Prostate gland (tissue), 2 donors: Measurements from ENCODE around the gene TPCN1. TPM values are rescaled to one million over a fixed set of nuclear protein-coding genes. Genes with fewer than 3 reads are reported as not detected.
"Not testable (repeated sequence)": the region's sequence is repeated elsewhere in the genome, so short reads cannot be mapped to it uniquely, and the experiment has no call there.

ENCODE experiments used
- DNase-seq: peaks from one replicate; pipeline ENCODE4 v3.0.0-alpha.2; 2019; ENCODE audit warnings: low spot score
- H3K27ac ChIP-seq, 2 donors: fragments of 200-600 bp; sonication (generic); 2 replicates each; pipeline ENCODE4 v1.5.1; 2017 to 2019
- H3K27me3 ChIP-seq: fragments of 200-600 bp; sonication (generic); replicated peaks from 2 replicates; pipeline ENCODE4 v1.5.1; 2019; ENCODE audit not compliant: insufficient read depth
- H3K36me3 ChIP-seq, 2 donors: fragments of 200-600 bp; sonication (generic); 1 replicate in 1 of 2; 2 replicates in 1 of 2; pipeline versions ENCODE4 v1.5.1 to v1.8.1; 2017 to 2019
- H3K4me1 ChIP-seq: fragments of 200-600 bp; sonication (generic); replicated peaks from 2 replicates; pipeline ENCODE4 v1.5.1; 2019
- H3K4me3 ChIP-seq, 2 donors: fragments of 200-600 bp; sonication (generic); 2 replicates each; pipeline ENCODE4 v1.5.1; 2017 to 2019
- H3K9me3 ChIP-seq: fragments of 200-600 bp; sonication (generic); 2 replicates; pipeline ENCODE4 v1.5.1; 2017
- POLR2A ChIP-seq: fragments of 450-650 bp; IDR thresholded peaks from one replicate; pipeline ENCODE4 v1.6.1; 2016; ENCODE audit warnings: antibody characterized with exemption, mild to moderate bottlenecking
- POLR2AphosphoS5 ChIP-seq: sonication (generic); formaldehyde crosslinking; IDR thresholded peaks from one replicate; pipeline ENCODE4 v1.6.1; 2017; ENCODE audit warnings: antibody characterized with exemption
- WGBS: methylation state at CpG from one replicate; pipeline ENCODE4 v1.1.5; 2018; 5-methylcytosine and 5-hydroxymethylcytosine counted together
- intact Hi-C: fragments of 100-400 bp; cut with DNase I; formaldehyde crosslinking; loops from one replicate; pipeline ENCODE4 v1.14.2; 2022
- total RNA-seq, 2 donors: library from RNA; depleted of rRNA; stranded (reverse); fragments of >200 nt; gene quantifications; one replicate each; pipeline ENCODE4 v1.1.0, GENCODE V29; 2016
- TF ChIP-seq, protein P1 (sequence below), 4 experiments: fragments of 200-600 bp in 2 of 4; fragments of 450-650 bp in 2 of 4; sonication (generic) in 2 of 4; IDR thresholded peaks; 1 replicate in 3 of 4; 2 replicates in 1 of 4; pipeline ENCODE4 v1.5.1; 2016 to 2019; ENCODE audit warnings: antibody characterized with exemption in 4 of 4, mild to moderate bottlenecking in 2 of 4, moderate library complexity in 2 of 4

TPCN1 gene
- total RNA-seq, 2 donors from 2014 or later = 52.6 to 65.3 TPM

DNA sequence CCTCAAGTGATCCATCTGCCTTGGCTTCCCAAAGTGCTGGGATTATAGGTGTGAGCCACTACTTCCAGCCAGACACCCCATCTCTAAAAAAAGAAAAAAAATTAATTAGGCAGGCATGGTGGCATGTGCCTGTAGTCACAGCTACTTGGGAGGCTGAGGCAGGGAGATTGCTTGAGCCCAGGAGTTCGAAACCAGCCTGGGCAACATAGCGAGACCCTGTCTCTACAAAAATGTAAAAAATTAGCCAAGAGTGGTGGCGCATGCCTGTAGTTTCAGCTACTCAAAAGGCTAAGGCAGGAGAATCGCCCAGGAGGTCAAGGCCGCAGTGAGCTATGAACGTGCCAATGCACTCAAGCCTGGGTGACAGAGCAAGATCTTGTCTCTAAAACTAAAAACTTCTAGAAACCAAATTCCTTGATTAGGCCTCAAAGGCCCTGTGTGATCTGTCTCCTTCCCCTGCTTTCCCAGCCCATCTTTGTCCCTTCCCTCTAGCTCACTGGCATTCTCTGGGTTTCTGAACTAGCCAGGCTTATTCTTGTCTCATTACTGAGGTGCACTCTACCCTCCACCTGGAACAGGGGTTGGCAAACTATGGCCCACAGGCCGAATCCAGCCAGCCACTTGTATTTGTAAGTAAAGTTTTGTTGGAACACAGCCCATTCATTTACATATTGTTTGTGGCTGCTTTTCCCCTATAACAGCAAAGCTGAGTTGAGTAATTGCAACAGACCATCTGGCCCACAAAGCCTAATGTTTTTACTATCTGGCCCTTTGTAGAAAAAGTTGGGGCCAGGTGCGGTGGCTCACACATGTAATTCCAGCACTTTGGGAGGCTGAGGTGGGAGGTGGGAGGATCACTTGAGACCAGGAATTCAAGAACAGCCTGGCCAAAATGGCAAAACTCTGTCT lies 17.2 kb upstream of the TPCN1 start:
- no peak for DNase-seq
- Histone ChIP-seq H3K4me1 (no peaks in the 10 kb centered on the region), H3K27me3 (no peaks in the 10 kb centered on the region), H3K27ac (no peak overlapping the region), H3K36me3 (no peaks in the 10 kb centered on the region), H3K4me3 (no peak overlapping the region), H3K9me3 (no peaks in the 10 kb centered on the region)
- intact Hi-C loops = no loop called here
- TF ChIP-seq POLR2AphosphoS5 (no peak), POLR2A (no peak)
- TF ChIP-seq, protein P1, sequence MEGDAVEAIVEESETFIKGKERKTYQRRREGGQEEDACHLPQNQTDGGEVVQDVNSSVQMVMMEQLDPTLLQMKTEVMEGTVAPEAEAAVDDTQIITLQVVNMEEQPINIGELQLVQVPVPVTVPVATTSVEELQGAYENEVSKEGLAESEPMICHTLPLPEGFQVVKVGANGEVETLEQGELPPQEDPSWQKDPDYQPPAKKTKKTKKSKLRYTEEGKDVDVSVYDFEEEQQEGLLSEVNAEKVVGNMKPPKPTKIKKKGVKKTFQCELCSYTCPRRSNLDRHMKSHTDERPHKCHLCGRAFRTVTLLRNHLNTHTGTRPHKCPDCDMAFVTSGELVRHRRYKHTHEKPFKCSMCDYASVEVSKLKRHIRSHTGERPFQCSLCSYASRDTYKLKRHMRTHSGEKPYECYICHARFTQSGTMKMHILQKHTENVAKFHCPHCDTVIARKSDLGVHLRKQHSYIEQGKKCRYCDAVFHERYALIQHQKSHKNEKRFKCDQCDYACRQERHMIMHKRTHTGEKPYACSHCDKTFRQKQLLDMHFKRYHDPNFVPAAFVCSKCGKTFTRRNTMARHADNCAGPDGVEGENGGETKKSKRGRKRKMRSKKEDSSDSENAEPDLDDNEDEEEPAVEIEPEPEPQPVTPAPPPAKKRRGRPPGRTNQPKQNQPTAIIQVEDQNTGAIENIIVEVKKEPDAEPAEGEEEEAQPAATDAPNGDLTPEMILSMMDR (IDR thresholded peaks at IDR 0.05) = no peak
- WGBS = 92% methylated on average over 8 of the region's 8 CpGs

DNA sequence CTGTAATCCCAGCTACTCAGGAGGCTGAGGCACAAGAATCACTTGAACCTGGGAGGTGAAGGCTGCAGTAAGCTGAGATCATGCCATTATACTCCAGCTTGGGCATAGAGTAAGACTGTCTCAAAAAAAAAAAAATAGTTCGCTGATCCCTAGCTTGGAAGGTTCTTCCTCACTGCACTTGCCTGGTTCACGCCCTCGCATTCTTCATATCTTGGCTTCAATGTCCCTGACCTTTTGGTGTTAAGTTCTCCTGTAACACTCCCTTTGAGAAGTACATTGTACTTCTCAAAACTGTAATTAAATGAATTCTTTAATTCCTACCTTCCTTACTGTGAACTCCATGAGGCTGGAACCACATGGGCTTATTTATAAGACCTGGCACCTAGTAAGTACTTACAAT lies 16.5 kb upstream of the TPCN1 start:
- Histone ChIP-seq H3K27ac (no peak overlapping the region), H3K9me3 (no peaks in the 10 kb centered on the region), H3K36me3 (no peaks in the 10 kb centered on the region), H3K4me3 (no peak overlapping the region), H3K4me1 (no peaks in the 10 kb centered on the region), H3K27me3 (no peaks in the 10 kb centered on the region)
- DNase-seq = no peak
- intact Hi-C loops = no loop called here
- TF ChIP-seq POLR2A = no peak
- TF ChIP-seq, protein P1 (IDR thresholded peaks at IDR 0.05) = no peak
- no peak for TF ChIP-seq POLR2AphosphoS5
- 95% methylated on average over 3 of the region's 3 CpGs for WGBS

DNA sequence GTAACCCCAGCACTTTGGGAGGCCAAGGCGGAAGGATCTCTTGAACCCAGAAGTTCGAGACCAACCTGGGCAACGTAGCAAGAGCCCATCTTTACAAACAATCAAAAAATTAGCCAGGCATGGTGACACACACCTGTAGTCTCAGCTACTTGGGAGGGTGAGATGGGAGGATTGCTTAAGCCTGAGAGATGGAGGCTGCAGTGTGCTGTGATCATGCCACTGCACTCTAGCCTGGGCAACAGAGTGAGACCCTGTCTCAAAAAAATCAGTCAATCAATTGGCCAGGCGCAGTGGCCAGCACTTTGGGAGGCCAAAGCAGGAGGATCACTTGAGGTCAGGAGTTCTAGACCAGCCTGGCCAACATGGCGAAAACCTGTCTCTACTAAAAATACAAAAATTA lies 14.5 kb upstream of the TPCN1 start:
- H3K36me3 ChIP-seq, DNase-seq, H3K4me3 ChIP-seq, H3K27ac ChIP-seq, H3K27me3 ChIP-seq, intact Hi-C loops, H3K4me1 ChIP-seq, H3K9me3 ChIP-seq: not testable (repeated sequence)
- WGBS = 96% methylated on average over 5 of the region's 5 CpGs

DNA sequence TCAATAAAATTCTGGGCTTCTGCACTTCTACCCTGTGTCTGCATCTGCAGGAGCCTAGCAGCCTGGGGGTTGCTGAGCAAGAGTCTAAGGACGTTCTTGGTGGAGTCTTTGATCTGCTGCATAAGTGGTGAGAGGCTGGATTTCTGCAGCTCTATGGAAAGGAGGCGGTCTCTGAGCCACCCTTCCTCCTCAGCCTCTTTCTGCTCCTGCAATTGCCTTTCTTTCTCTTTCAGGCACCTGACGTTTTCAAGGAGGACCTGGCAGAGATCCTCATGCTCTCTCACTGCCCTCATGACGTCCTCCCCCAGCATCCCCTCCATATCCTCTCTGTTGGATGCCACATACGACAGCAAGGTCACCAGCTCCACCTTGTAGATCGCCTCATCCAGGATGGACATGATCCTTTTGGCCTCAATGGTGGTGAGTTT lies 13.6 kb upstream of the TPCN1 start:
- Histone ChIP-seq H3K36me3 (no peaks in the 10 kb centered on the region), H3K4me3 (no peak overlapping the region), H3K27me3 (no peaks in the 10 kb centered on the region), H3K27ac (no peak overlapping the region), H3K9me3 (no peaks in the 10 kb centered on the region), H3K4me1 (no peaks in the 10 kb centered on the region)
- WGBS = 63% methylated on average over 6 of the region's 6 CpGs
- intact Hi-C loops = no loop called here
- DNase-seq = no peak
- TF ChIP-seq, protein P1 (IDR thresholded peaks at IDR 0.05) = no peak
- TF ChIP-seq POLR2A = no peak
- no peak for TF ChIP-seq POLR2AphosphoS5

DNA sequence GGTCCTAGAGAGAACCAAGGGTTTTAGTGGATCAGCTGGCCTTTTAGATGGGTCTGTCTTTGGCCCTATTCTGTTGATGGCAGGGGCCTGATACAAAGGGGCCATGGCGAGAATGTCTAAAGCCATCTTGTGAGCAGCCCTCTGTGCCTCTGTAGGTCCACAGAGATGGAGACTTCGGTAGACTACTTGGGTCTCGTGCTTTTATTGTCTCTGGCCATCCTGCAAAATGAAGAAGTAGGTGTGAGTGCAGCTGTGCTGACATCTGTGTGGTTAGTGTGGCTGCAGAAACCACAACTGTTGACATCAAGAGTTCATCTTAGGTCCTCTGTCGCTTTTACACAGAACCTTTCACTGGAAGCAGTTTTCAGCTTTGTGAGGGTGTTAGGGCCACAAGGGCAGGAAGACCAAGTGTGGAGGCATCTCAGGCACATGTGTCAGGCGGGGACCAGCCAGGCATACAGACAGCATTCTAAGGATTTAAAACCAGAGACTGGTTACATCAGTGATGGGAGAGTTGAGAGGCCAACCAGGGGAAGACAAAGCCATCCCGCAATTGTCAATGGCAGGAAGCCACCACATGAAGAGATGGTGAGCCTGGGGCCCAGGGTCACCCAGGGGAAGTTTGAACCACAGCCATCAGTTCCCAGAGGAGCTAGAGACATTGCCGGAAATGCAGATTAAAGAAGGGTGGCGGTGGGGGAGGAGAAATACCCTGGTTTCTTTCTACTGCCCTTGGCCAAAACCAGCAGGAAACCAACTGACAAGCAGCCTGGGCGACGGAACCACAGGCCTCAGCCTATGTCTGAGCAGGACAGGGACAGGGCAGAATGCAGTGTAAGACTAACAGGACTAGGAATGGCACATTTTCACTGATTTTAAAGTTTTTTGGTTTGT lies 13.0 kb upstream of the TPCN1 start:
- Histone ChIP-seq H3K36me3 (no peaks in the 10 kb centered on the region), H3K4me3 (no peak overlapping the region), H3K27ac (no peak overlapping the region), H3K27me3 (no peaks in the 10 kb centered on the region), H3K9me3 (no peaks in the 10 kb centered on the region), H3K4me1 (no peaks in the 10 kb centered on the region)
- WGBS = 77% methylated on average over 10 of the region's 10 CpGs
- no peak for DNase-seq
- TF ChIP-seq POLR2AphosphoS5 (no peak), POLR2A (no peak)
- TF ChIP-seq, protein P1 (IDR thresholded peaks at IDR 0.05) = no peak
- intact Hi-C loops = no loop called here
